ENCODE data around the gene SPATA33. TPM values are rescaled to one million over a fixed set of nuclear protein-coding genes. Genes with fewer than 3 reads are reported as not detected.

Gene SPATA33
- total RNA-seq, 1 experiment from 2014 or later, result 12.0 TPM

- TF ChIP-seq STAT6 (CRISPR knock-in tag; conservative IDR thresholded peaks at IDR 0.05; ENCODE audit: low read depth), result no peak
- CTCF ChIA-PET, result interaction anchor here (0.5 to 3.4 kb wide), 16 partner anchors 17 to 904 kb away, joined by 3 to 45 read pairs (median 6); partner anchors contain the start of genes CPNE7 and DPEP1
- H3K4me1 Mint-ChIP-seq, result peaks cover 7% of the 10 kb centered on the region
- no peak overlapping the region for H3K27ac Mint-ChIP-seq
- DNase-seq (ENCODE audit: low spot score) (no peak), ATAC-seq (no peak)
- POLR2A ChIA-PET, result interaction anchor here (1.1 to 1.2 kb wide), 2 partner anchors 66 to 76 kb away, joined by 3 to 5 read pairs; partner anchors contain the start of gene CPNE7
- no peaks in the 10 kb centered on the region for H3K9me3 Mint-ChIP-seq
- H3K27me3 Mint-ChIP-seq (ENCODE audit: low read depth), result no peaks in the 10 kb centered on the region
- H3K4me3 Mint-ChIP-seq, result no peak overlapping the region
- H3K36me3 Mint-ChIP-seq, result peaks cover 15% of the 10 kb centered on the region
Measured at GRCh38 chr16:89641458-89642119, 16.0 kb upstream of the SPATA33 start.

DNA sequence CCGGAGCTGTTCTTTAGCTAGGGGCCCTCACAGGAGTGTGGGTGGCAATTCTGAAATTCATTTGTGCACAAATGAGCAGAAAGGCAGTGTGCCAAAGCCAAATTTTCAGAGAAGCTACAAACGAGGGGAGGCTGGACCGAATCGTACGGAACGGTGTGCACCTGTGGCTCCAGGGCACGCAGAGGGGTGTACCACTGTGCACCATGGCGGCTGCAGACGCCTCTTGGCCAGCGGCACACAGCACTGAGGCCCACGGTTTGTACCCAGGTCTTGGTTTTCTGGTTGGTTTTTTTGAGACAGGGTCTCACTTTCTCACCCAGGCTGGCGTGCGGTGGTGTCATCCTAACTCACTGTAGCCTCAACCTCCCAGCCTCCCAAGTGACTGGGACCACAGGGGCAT lies 15.1 kb upstream of the SPATA33 start:
- Mint-ChIP-seq H3K27ac (no peak overlapping the region), H3K4me1 (peaks cover 7% of the 10 kb centered on the region), H3K4me3 (no peak overlapping the region), H3K36me3 (peaks cover 20% of the 10 kb centered on the region), H3K27me3 (ENCODE audit: low read depth) (no peaks in the 10 kb centered on the region), H3K9me3 (no peaks in the 10 kb centered on the region)
- ATAC-seq (no peak), DNase-seq (ENCODE audit: low spot score) (no peak)
- CTCF ChIA-PET, result interaction anchor here (0.6 to 3.4 kb wide), 6 partner anchors 25 to 45 kb away, joined by 3 to 45 read pairs (median 10); partner anchors contain the start of gene DPEP1
- TF ChIP-seq, protein P1, sequence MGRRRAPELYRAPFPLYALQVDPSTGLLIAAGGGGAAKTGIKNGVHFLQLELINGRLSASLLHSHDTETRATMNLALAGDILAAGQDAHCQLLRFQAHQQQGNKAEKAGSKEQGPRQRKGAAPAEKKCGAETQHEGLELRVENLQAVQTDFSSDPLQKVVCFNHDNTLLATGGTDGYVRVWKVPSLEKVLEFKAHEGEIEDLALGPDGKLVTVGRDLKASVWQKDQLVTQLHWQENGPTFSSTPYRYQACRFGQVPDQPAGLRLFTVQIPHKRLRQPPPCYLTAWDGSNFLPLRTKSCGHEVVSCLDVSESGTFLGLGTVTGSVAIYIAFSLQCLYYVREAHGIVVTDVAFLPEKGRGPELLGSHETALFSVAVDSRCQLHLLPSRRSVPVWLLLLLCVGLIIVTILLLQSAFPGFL (CRISPR knock-in tag; IDR thresholded peaks at IDR 0.05; ENCODE audit: borderline replicate concordance), result no peak
- TF ChIP-seq JAZF1 (CRISPR knock-in tag; IDR thresholded peaks at IDR 0.05), result no peak
- POLR2A ChIA-PET, result no interaction called here

DNA sequence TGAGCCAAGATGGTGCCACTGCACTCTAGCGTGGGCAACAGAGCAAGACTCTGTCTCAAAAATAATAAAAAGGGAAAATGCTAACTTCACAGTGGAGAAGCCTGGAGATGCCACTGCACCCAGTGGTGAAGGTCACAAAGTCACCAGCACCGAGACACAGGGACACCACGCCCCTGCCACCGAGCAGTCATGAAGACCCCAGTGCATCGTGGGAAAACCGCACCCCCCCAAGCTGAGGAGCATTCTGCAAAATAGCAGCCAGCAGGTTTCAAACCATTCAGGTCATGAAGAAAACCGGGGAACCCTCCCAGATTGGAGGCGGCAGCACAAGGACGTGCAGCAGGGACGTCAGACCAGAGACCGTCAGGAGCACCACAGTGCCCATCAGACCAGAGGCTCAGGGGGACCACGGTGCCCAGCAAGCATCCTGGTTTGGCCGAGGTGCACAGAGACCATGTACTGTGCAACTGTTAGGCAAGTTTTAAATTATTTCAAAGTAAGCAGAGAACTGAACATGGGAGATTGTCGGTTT lies 13.8 kb upstream of the SPATA33 start:
- ATAC-seq, result no peak
- peak overlapping the region; percentile 83; the same call in 1 of the 2 replicates for H3K27ac Mint-ChIP-seq

GRCh38 chr16:89645122-89645521 lies 12.5 kb upstream of the SPATA33 start:
- no peaks in the 10 kb centered on the region for H3K27me3 Mint-ChIP-seq (ENCODE audit: low read depth)
- H3K36me3 Mint-ChIP-seq, result peaks cover 32% of the 10 kb centered on the region
- POLR2A ChIA-PET, result no interaction called here
- no peak overlapping the region for H3K27ac Mint-ChIP-seq
- DNase-seq (ENCODE audit: low spot score) (no peak), ATAC-seq (no peak)
- H3K4me1 Mint-ChIP-seq, result peaks cover 7% of the 10 kb centered on the region
- CTCF ChIA-PET, result interaction anchor here (0.6 kb wide), 1 partner anchor 10 kb away, joined by 3 read pairs; no protein-coding TSS in a partner anchor
- H3K9me3 Mint-ChIP-seq, result no peaks in the 10 kb centered on the region
- no peak overlapping the region for H3K4me3 Mint-ChIP-seq
- no peak for TF ChIP-seq ZBTB21 (CRISPR knock-in tag; IDR thresholded peaks at IDR 0.05; ENCODE audit: borderline replicate concordance)
- no peak for TF ChIP-seq IRF2 (CRISPR knock-in tag; IDR thresholded peaks at IDR 0.05; ENCODE audit: borderline replicate concordance, low read depth)
- no peak for TF ChIP-seq ATF2 (CRISPR knock-in tag; IDR thresholded peaks at IDR 0.05; ENCODE audit: borderline replicate concordance, low read depth)
- TF ChIP-seq, protein P2, sequence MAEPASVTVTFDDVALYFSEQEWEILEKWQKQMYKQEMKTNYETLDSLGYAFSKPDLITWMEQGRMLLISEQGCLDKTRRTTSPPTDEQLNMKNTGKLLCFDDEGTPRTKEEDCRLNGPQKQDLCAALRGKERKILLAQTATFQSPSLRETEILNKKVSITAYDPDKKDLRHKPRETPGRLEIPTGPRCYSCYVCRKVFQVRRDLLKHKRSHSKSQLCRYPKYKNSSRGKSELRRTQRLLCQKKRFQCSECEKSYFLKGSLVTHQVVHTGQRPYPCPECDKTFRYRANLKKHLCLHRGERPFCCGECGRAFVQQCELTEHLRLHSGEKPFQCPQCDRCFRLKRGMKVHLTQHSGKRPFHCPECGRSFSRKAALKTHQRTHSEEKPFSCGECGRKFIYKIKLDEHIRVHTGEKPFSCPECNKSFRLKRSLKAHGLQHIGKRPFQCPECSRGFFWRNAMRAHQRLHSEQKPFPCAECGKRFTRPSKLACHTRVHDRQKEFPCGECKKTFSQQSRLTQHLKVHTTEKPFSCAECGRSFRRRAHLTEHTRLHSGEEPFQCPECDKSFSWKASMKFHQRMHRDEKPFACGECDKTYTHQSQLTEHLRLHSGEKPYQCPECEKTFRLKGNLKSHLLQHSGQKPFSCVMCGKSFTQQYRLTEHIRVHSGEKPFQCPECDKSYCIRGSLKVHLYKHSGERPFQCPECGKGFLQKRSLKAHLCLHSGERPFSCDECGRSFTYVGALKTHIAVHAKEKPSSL (CRISPR knock-in tag; conservative IDR thresholded peaks at IDR 0.05), result no peak
- no peak for TF ChIP-seq ZBTB43 (CRISPR knock-in tag; IDR thresholded peaks at IDR 0.05)
- no peak for TF ChIP-seq MXD4 (CRISPR knock-in tag; IDR thresholded peaks at IDR 0.05; ENCODE audit: borderline replicate concordance)
- TF ChIP-seq AR (CRISPR knock-in tag; IDR thresholded peaks at IDR 0.05), result no peak
- TF ChIP-seq, protein P1 (CRISPR knock-in tag; IDR thresholded peaks at IDR 0.05; ENCODE audit: borderline replicate concordance), result no peak

More for the DNA sequence above, 13.8 kb upstream of the SPATA33 start:
- Mint-ChIP-seq H3K36me3 (peaks cover 25% of the 10 kb centered on the region), H3K27me3 (ENCODE audit: low read depth) (no peaks in the 10 kb centered on the region), H3K4me3 (no peak overlapping the region), H3K4me1 (peaks cover 7% of the 10 kb centered on the region), H3K9me3 (no peaks in the 10 kb centered on the region)
- ChIA-PET CTCF (no interaction called here), POLR2A (no interaction called here)
- TF ChIP-seq SP1 (CRISPR knock-in tag; conservative IDR thresholded peaks at IDR 0.05) (no peak), SOX15 (CRISPR knock-in tag; IDR thresholded peaks at IDR 0.05) (no peak)
- DNase-seq (ENCODE audit: low spot score), result no peak

Measured in WTC11 (cell line).